H9 (cell line): ENCODE measurements around the gene SGCD. TPM values are rescaled to one million over a fixed set of nuclear protein-coding genes. Genes with fewer than 3 reads are reported as not detected.
"Not testable (repeated sequence)": the region's sequence is repeated elsewhere in the genome, so short reads cannot be mapped to it uniquely, and the experiment has no call there.

Source experiments
- DNase-seq: peaks from one replicate; pipeline ENCODE4 v3.0.0-alpha.2; 2017
- H2AFZ ChIP-seq: one replicate; pipeline ENCODE4 v1.6.1; 2013; ENCODE audit warnings: mild to moderate bottlenecking, low read length, control low read depth, moderate library complexity
- H2AK5ac ChIP-seq: 2 replicates; pipeline ENCODE4 v1.6.1; 2013; ENCODE audit warnings: low read length, control low read depth, mixed read lengths; ENCODE audit not compliant: insufficient read length
- H2BK120ac ChIP-seq: one replicate; pipeline ENCODE4 v1.6.1; 2013; ENCODE audit warnings: low read depth, mild to moderate bottlenecking, low read length, control low read depth, inconsistent platforms; ENCODE audit not compliant: poor library complexity, severe bottlenecking
- H2BK12ac ChIP-seq: 2 replicates; pipeline ENCODE4 v1.6.1; 2013; ENCODE audit warnings: low read length, control low read depth, mixed read lengths, low read depth; ENCODE audit not compliant: insufficient read length
- H2BK15ac ChIP-seq: 2 replicates; pipeline ENCODE4 v1.6.1; 2013; ENCODE audit warnings: low read depth, low read length, control low read depth
- H2BK20ac ChIP-seq: one replicate; pipeline ENCODE4 v1.6.1; 2013; ENCODE audit warnings: low read depth, mild to moderate bottlenecking, low read length, control low read depth, inconsistent platforms; ENCODE audit not compliant: poor library complexity, severe bottlenecking
- H2BK5ac ChIP-seq: 2 replicates; pipeline ENCODE4 v1.6.1; 2013; ENCODE audit warnings: low read length, control low read depth, mixed read lengths; ENCODE audit not compliant: insufficient read length
- H3K14ac ChIP-seq: 2 replicates; pipeline ENCODE4 v1.6.1; 2013; ENCODE audit warnings: low read length, control low read depth; ENCODE audit not compliant: insufficient read depth
- H3K18ac ChIP-seq: 2 replicates; pipeline ENCODE4 v1.6.1; 2013; ENCODE audit warnings: low read depth, mild to moderate bottlenecking, mixed read lengths, low read length, control low read depth; ENCODE audit not compliant: insufficient read length
- H3K23ac ChIP-seq: 2 replicates; pipeline ENCODE4 v1.6.1; 2013; ENCODE audit warnings: low read length, control low read depth, mixed read lengths, low read depth; ENCODE audit not compliant: insufficient read length
- H3K23me2 ChIP-seq: 2 replicates; pipeline ENCODE4 v1.6.1; 2013; ENCODE audit warnings: low read depth, mild to moderate bottlenecking, mixed read lengths, low read length, control low read depth; ENCODE audit not compliant: insufficient read length, poor library complexity, severe bottlenecking
- H3K27ac ChIP-seq: 2 replicates; pipeline ENCODE4 v1.5.1; 2013; ENCODE audit warnings: low read length, control low read depth, mixed read lengths, low read depth; ENCODE audit not compliant: insufficient read length
- H3K27me3 ChIP-seq: 2 replicates; pipeline ENCODE4 v1.6.1; 2013; ENCODE audit warnings: low read length, control low read depth, inconsistent platforms; ENCODE audit not compliant: insufficient read depth
- H3K4ac ChIP-seq: 2 replicates; pipeline ENCODE4 v1.6.1; 2013; ENCODE audit warnings: low read depth, mild to moderate bottlenecking, control low read depth, inconsistent platforms, low read length, moderate library complexity
- H3K4me1 ChIP-seq: 2 replicates; pipeline ENCODE4 v1.6.1; 2013; ENCODE audit warnings: low read length, control low read depth, inconsistent platforms; ENCODE audit not compliant: insufficient read depth
- H3K4me2 ChIP-seq: 2 replicates; pipeline ENCODE4 v1.6.1; 2013; ENCODE audit warnings: low read length, control low read depth, mixed read lengths; ENCODE audit not compliant: insufficient read length, insufficient read depth
- H3K56ac ChIP-seq: 2 replicates; pipeline ENCODE4 v1.6.1; 2013; ENCODE audit warnings: low read depth, mild to moderate bottlenecking, mixed read lengths, low read length, control low read depth; ENCODE audit not compliant: insufficient read length
- H3K79me1 ChIP-seq: 2 replicates; pipeline ENCODE4 v1.6.1; 2013; ENCODE audit warnings: low read depth, mild to moderate bottlenecking, moderate library complexity, low read length, control low read depth, inconsistent platforms; ENCODE audit not compliant: insufficient read depth, poor library complexity, severe bottlenecking
- H3K79me2 ChIP-seq: 2 replicates; pipeline ENCODE4 v1.6.1; 2013; ENCODE audit warnings: low read length, control low read depth, inconsistent platforms; ENCODE audit not compliant: insufficient read depth
- H3K9ac ChIP-seq: 2 replicates; pipeline ENCODE4 v1.6.1; 2013; ENCODE audit warnings: low read length, control low read depth, mixed read lengths; ENCODE audit not compliant: insufficient read length; ENCODE audit errors: extremely low read depth
- H3K9me3 ChIP-seq: one replicate; pipeline ENCODE4 v1.6.1; 2013; ENCODE audit warnings: low read depth, low read length, inconsistent platforms; ENCODE audit not compliant: control insufficient read depth
- H3T11ph ChIP-seq: one replicate; pipeline ENCODE4 v1.6.1; 2013; ENCODE audit warnings: mild to moderate bottlenecking, low read length, control low read depth, inconsistent platforms
- H4K20me1 ChIP-seq: one replicate; pipeline ENCODE4 v1.6.1; 2013; ENCODE audit not compliant: control insufficient read depth, insufficient read length, insufficient read depth
- H4K5ac ChIP-seq: 2 replicates; pipeline ENCODE4 v1.6.1; 2013; ENCODE audit warnings: low read depth, mild to moderate bottlenecking, mixed read lengths, low read length, control low read depth; ENCODE audit not compliant: insufficient read length
- H4K8ac ChIP-seq: replicated peaks from 2 replicates; pipeline ENCODE4 v1.6.1; 2013; ENCODE audit warnings: low read length, control low read depth, mixed read lengths, low read depth; ENCODE audit not compliant: insufficient read length
- H4K91ac ChIP-seq: 2 replicates; pipeline ENCODE4 v1.6.1; 2013; ENCODE audit warnings: low read depth, mild to moderate bottlenecking, moderate library complexity, mixed read lengths, low read length, control low read depth; ENCODE audit not compliant: insufficient read length
- H3K27ac Mint-ChIP-seq, 3 experiments: 2 replicates in 2 of 3; 3 replicates in 1 of 3; pipeline ENCODE4 v1.8.0; 2020 to 2021; ENCODE audit warnings: mixed read lengths in 3 of 3, mild to moderate bottlenecking in 1 of 3, moderate library complexity in 1 of 3
- H3K27me3 Mint-ChIP-seq: 2 replicates; pipeline ENCODE4 v1.8.0; 2021; ENCODE audit warnings: low read depth, mild to moderate bottlenecking, moderate library complexity, mixed read lengths
- H3K36me3 Mint-ChIP-seq, 3 experiments: 2 replicates in 2 of 3; 3 replicates in 1 of 3; pipeline ENCODE4 v1.8.0; 2020 to 2021; ENCODE audit warnings: low read depth in 3 of 3, mixed read lengths in 3 of 3; ENCODE audit not compliant: insufficient read depth in 1 of 3
- H3K4me1 Mint-ChIP-seq, 2 experiments: 2 replicates each; pipeline ENCODE4 v1.8.0; 2020; ENCODE audit warnings: mixed read lengths in 2 of 2
- H3K4me3 Mint-ChIP-seq, 2 experiments: 2 replicates in 1 of 2; 3 replicates in 1 of 2; pipeline ENCODE4 v1.8.0; 2020 to 2021; ENCODE audit warnings: mild to moderate bottlenecking in 2 of 2, mixed read lengths in 2 of 2, moderate library complexity in 1 of 2
- H3K9me3 Mint-ChIP-seq, 2 experiments: 2 replicates in 1 of 2; 3 replicates in 1 of 2; pipeline ENCODE4 v1.8.0; 2020; ENCODE audit warnings: mild to moderate bottlenecking in 2 of 2, mixed read lengths in 2 of 2, moderate library complexity in 1 of 2
- CTCF ChIP-seq: fragments of 200-600 bp; sonication (generic); conservative IDR thresholded peaks from 3 replicates; pipeline ENCODE4 v1.8.0; 2021; ENCODE audit warnings: antibody characterized with exemption, mild to moderate bottlenecking
- WGBS: extraction: QIAGEN DNeasy Blood & Tissue Kit; methylation state at CpG from one replicate; pipeline ENCODE4 v1.1.7; 2013; ENCODE audit warnings: missing lambda C conversion rate, low lambda C conversion rate, mixed read lengths; ENCODE audit not compliant: insufficient read length; ENCODE audit errors: extremely low coverage; 5-methylcytosine and 5-hydroxymethylcytosine counted together
- total RNA-seq: library from RNA; stranded (reverse); gene quantifications from 2 replicates; pipeline ENCODE4 v1.2.1, GENCODE V29; 2021

Gene SGCD
- total RNA-seq, 1 experiment from 2014 or later, result 0.11 TPM

- not testable (repeated sequence) for H3K9me3 Mint-ChIP-seq, H3K4me1 ChIP-seq, H4K5ac ChIP-seq, H4K91ac ChIP-seq, H3T11ph ChIP-seq, H3K18ac ChIP-seq, H2BK15ac ChIP-seq, H3K79me2 ChIP-seq, H3K23me2 ChIP-seq, H2BK120ac ChIP-seq, H3K56ac ChIP-seq, H2BK12ac ChIP-seq, H2BK20ac ChIP-seq, H3K9me3 ChIP-seq, H3K36me3 Mint-ChIP-seq, H4K20me1 ChIP-seq, H2AK5ac ChIP-seq, H3K4me2 ChIP-seq, H4K8ac ChIP-seq, H3K27ac ChIP-seq, H2BK5ac ChIP-seq, H3K9ac ChIP-seq, H3K4ac ChIP-seq, H3K27me3 Mint-ChIP-seq, H2AFZ ChIP-seq, H3K27me3 ChIP-seq, H3K79me1 ChIP-seq, H3K23ac ChIP-seq, H3K14ac ChIP-seq, DNase-seq
- Mint-ChIP-seq H3K4me1 (peaks cover 5 to 14% of the 10 kb centered on the region in 2 experiments; a peak in 3 of 4 replicates), H3K4me3 (peak overlapping the region in 1 of 2 experiments; percentile 65; a peak in 2 of 5 replicates), H3K27ac (peak overlapping the region in 1 of 3 experiments; percentile 79; a peak in 1 of 7 replicates)
- peak; percentile 49 for TF ChIP-seq CTCF
- no CpG with 5 or more reads among the region's 10 CpGs for WGBS
Measured at GRCh38 chr5:156664832-156665231, 337.9 kb downstream of the SGCD start.

DNA sequence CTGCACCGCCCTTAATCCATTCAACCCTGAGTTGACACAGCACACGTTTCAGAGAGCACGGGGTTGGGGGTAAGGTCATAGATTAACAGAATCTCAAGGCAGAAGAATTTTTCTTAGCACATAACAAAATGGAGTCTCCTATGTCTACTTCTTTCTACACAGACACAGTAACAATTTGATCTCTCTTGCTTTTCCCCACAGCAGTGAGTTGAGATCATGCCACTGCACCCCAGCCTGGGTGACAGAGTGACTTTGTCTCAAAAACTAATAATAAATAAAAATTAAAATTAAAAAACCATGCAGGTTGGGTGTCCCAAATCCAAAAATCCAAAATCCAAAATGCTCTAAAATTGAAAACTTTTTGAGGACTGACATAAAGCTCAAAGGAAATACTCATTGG lies 339.7 kb downstream of the SGCD start:
- H2AK5ac ChIP-seq, H3K9me3 Mint-ChIP-seq, H3K27ac ChIP-seq, H2BK20ac ChIP-seq, H4K5ac ChIP-seq, H4K8ac ChIP-seq, H3K27me3 Mint-ChIP-seq, H2BK120ac ChIP-seq, H3K56ac ChIP-seq, H3K9me3 ChIP-seq, DNase-seq, H2BK15ac ChIP-seq, H3K36me3 Mint-ChIP-seq, H3K18ac ChIP-seq, H3K4me1 ChIP-seq, H3K4ac ChIP-seq, H3K23ac ChIP-seq, H4K20me1 ChIP-seq, H2BK12ac ChIP-seq, H3K23me2 ChIP-seq, H3T11ph ChIP-seq, H3K4me2 ChIP-seq, H4K91ac ChIP-seq, H3K9ac ChIP-seq, H3K79me1 ChIP-seq, H2BK5ac ChIP-seq, H3K79me2 ChIP-seq, H3K4me3 Mint-ChIP-seq, H2AFZ ChIP-seq, H3K14ac ChIP-seq, H3K27me3 ChIP-seq: not testable (repeated sequence)
- peaks cover 23 to 28% of the 10 kb centered on the region in 2 experiments for H3K4me1 Mint-ChIP-seq
- H3K27ac Mint-ChIP-seq, result peak overlapping the region in 1 of 3 experiments; percentile 77; a peak in 1 of 7 replicates
- no CpG with 5 or more reads among the region's 3 CpGs for WGBS
